PFSK-1 (cell line): Measurements from ENCODE around the gene C1orf122.

ENCODE experiments used
- FOXP2 ChIP-seq: optimal IDR thresholded peaks from 2 replicates; pipeline ENCODE3; 2011; ENCODE audit warnings: borderline replicate concordance, control low read depth, inconsistent platforms; ENCODE audit not compliant: insufficient read depth; ENCODE audit errors: extremely low read length, extremely low read depth
- POLR2AphosphoS5 ChIP-seq: IDR thresholded peaks from 2 replicates; pipeline ENCODE4 v1.6.1; 2012; ENCODE audit warnings: low read depth, mild to moderate bottlenecking, control low read depth, low read length, moderate library complexity
- REST ChIP-seq, 2 experiments: IDR thresholded peaks; 2 replicates each; pipeline versions ENCODE4 v1.6.1 to v1.8.0; 2011 to 2012; ENCODE audit warnings: low read depth in 2 of 2, low read length in 2 of 2, control low read depth in 1 of 2, inconsistent platforms in 1 of 2, mild to moderate bottlenecking in 1 of 2, moderate library complexity in 1 of 2; ENCODE audit not compliant: insufficient read depth in 1 of 2
- SIN3A ChIP-seq: IDR thresholded peaks from 2 replicates; pipeline ENCODE4 v1.6.1; 2012; ENCODE audit warnings: mild to moderate bottlenecking, low read length, moderate library complexity, borderline replicate concordance; ENCODE audit not compliant: insufficient read depth
- TAF1 ChIP-seq: IDR thresholded peaks from 2 replicates; pipeline ENCODE4 v1.6.1; 2012; ENCODE audit warnings: low read length, control low read depth, borderline replicate concordance; ENCODE audit not compliant: insufficient read depth

The C1orf122 gene

GRCh38 chr1:37831109-37831508 is 23.5 kb downstream of the C1orf122 start:
- TF ChIP-seq FOXP2 (no peak), POLR2AphosphoS5 (no peak), REST (IDR thresholded peaks at IDR 0.05; ENCODE audit: insufficient read depth in 1 of 2, low read depth in 2 of 2, low read length in 2 of 2) (no peak), TAF1 (no peak), SIN3A (no peak)

- TF ChIP-seq TAF1 (no peak), POLR2AphosphoS5 (no peak), SIN3A (no peak), REST (IDR thresholded peaks at IDR 0.05; ENCODE audit: insufficient read depth in 1 of 2, low read depth in 2 of 2, low read length in 2 of 2) (no peak), FOXP2 (no peak)
These were observed 24.2 kb downstream of the C1orf122 start for GRCh38 chr1:37831809-37832208.

- TF ChIP-seq POLR2AphosphoS5 (no peak), REST (IDR thresholded peaks at IDR 0.05; ENCODE audit: insufficient read depth in 1 of 2, low read depth in 2 of 2, low read length in 2 of 2) (no peak), FOXP2 (no peak), SIN3A (no peak), TAF1 (no peak)
These were observed 29.2 kb downstream of the C1orf122 start for GRCh38 chr1:37836788-37837187.

- TF ChIP-seq REST (IDR thresholded peaks at IDR 0.05; ENCODE audit: insufficient read depth in 1 of 2, low read depth in 2 of 2, low read length in 2 of 2) (no peak), POLR2AphosphoS5 (no peak), TAF1 (no peak)
These were observed 32.1 kb downstream of the C1orf122 start for GRCh38 chr1:37839676-37840075.

GRCh38 chr1:37840711-37841110 is 33.1 kb downstream of the C1orf122 start:
- no peak for TF ChIP-seq POLR2AphosphoS5
- TF ChIP-seq REST (IDR thresholded peaks at IDR 0.05; ENCODE audit: insufficient read depth in 1 of 2, low read depth in 2 of 2, low read length in 2 of 2): no peak
- no peak for TF ChIP-seq TAF1
- no peak for TF ChIP-seq FOXP2
- no peak for TF ChIP-seq SIN3A
